ELR (cell line): ENCODE results near the gene GMDS.
A peak's percentile ranks its signal among the peaks of the same experiment; 100 is the strongest.

Experiments used
- DNase-seq: peaks from one replicate; pipeline ENCODE4 v3.0.0-alpha.2; 2015; ENCODE audit warnings: low read depth

Gene GMDS

DNA sequence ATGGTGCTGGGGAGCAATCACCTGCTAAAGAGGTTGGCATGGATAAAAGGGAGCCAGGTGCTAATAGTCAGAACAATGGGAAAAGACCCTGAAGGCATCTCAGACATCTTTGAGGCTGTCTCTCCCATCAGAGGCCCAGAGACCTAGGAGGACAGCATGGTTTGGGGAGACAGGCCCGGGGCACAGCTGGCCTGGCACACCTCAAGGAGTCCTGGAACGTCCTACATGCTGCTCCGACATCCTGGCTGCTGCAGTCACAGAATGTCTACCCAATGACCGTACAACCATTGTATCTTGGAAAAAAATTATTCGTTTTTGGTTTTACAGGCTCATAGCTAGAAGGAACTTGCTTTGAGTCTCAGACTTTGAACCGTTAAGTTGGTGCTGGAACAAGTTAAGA is 4.4 kb downstream of the GMDS start:
- DNase-seq = no peak

DNA sequence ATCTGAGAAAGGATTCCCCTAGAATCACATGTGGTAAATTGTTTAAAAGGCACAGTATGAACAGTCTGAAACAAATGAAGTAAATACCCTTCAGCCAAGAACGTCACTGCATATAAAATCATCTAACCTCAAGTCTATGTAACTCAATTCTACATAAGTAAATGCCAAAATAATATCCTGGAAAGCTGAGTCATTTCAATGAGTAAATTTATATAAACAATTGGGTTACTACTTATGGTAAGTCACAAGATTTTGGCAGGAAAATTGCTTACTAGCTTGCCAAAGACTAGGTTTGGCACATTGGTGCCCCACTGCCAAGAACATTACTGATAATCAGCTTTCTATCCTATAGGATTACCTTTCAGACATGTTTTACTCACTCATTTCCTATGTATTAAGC is 8.4 kb downstream of the GMDS start:
- DNase-seq = peak; percentile 94

DNA sequence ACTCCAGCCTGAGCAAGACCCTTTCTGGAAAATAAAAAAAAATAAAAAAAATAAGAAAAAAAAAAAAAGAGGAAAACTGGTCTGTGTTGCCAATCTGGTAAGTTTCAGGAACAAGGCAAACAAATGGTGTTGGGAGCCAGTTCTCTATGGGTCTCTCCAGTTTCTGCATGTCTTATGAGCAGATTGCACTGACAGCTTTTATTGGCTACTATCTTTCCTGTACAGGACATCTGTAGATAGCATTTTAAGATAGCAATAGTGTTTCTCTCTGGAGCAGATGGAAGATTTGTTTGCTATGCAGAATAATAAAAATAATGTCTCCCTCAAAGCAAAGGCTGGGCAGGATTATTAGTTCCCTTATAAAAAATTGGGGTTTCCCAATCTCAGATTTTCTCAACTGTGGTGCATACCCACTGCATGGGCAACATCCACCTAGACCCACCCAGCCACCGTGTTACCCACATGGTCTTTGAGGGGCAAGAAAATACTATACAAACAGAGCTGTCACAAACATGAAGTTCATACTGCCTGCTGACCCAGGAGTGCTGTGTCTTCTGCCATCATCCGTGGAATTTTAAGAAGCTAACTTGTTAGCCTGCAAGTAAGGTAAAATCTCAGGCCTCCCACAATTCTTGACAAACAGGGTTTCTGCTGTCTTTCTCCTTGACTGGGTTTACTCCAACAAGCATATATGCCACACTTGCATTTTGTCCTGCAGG is 9.5 kb downstream of the GMDS start:
- DNase-seq = no peak

DNA sequence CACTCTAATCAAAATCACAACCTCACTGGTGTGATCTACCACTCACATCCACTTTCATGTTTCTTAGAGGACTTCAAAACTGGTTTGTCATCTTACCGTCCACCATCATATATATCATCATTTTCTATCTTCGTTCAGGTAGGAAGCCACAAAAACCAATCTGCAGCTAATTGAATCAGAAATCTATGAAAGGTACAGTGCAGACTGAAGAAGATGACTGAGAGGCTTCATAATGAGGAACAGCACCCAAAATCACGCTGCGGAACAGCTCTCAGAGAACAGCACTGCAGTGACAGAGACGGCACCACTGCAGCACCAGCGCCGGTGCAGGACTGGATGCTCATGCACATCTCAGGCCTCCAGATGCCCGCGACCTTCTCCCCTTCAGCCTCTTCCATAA is 13.0 kb downstream of the GMDS start:
- DNase-seq = no peak

DNA sequence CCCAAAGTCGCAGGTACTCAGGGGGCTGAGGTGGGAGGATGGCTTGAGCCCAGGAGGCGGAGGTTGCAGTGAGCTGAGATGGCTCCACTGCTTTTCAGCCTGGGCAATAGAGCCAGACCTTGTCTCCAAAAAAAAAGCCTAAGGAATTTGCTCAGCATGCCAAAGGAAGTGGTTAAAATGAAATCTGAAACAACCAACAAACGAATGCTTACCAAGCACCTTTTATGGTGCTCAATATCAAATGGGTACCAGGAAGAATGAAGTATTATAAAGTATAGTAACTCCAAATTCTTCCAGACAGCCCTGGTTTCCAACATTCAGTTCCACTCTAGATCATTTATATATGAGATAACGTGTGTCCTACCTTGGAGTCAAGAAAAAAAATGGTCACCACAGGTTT is 14.0 kb downstream of the GMDS start:
- peak; percentile 25 for DNase-seq

GRCh38 chr6:2230659-2231277 is 14.6 kb downstream of the GMDS start:
- DNase-seq = no peak

GRCh38 chr6:2229742-2230141 is 15.7 kb downstream of the GMDS start:
- DNase-seq = no peak

DNA sequence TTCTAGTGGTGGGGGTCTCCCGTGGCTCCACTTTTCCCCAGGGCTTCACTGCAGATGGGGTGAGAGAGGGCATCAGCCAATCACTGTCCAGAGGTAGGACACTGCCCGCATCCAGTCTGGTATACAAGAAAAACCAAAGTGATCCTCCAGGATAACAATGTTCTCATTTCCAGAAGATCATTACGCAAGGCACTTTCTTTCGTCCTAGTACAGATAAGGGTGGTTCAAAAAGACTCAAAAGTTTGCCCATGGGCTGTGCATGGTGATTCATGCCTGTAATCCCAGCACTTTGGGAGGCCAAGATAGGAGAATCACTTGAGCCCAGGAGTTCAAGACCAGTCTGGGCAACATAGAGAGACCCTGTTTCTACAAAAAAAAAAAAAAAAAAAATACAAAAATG is 16.4 kb downstream of the GMDS start:
- DNase-seq = no peak

- DNase-seq = no peak
Measured at GRCh38 chr6:2228392-2228791, 17.0 kb downstream of the GMDS start.

DNA sequence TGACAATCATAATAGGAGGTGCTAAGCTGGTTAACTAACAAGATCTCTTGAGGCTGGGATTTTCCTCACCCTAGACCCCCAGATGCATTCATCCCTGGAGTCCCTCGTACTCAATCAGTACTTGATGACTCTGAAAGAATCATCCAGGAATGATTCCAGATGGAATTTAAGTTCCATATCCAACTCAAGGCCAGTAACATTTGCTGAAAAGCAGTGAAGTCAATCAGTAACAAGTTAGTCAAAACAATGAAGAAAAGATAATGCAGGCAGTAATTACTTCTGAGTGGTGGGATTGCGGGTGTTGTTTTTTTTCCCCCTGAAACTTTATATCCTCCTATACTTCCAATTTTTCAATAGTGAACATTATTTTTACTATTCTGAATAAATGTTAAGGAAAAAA is 18.6 kb downstream of the GMDS start:
- DNase-seq = no peak

DNA sequence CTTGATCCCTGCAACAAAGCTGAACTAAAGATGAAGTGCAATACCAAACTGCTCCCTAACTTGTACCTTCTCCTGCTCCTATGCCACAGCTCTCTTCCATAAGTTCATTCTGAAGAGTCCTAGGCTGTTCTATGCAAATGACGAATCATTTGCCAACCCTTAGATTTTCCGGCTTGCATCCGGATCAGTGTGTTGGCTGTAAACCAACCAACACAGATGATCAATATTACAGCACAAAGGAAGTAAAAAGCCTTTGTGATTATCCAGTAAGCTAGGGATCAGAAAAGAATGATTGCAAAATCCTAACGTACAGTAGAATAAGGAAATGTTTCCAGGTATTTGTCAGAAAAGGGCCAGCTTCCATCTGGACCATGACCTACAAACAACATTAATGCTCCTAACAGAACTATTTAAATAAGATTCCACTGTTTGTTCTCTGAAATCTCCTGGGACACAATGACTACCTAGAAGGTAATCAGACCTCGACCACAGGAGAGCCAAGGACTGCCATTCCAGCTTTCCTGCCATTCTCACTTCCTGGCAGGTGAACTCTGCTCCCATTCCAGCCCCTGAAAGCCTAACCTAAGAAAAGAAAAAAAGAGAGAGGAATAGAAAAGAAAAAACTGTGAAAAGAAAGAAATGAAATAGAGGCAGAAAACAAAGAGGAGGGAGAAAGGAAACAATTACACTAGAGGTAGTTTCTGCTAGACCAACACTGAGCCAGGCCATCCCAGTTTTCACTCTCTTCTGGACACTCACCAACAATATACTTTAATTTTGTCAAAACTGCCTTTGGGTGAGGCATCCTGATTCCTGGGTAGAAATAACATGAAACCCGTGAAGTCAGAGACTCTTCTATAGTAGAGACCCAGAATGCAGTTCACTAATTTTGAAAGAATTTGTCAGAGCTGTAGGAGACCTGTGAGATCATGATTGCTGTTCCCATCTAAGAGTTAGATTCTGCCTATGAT is 19.7 kb downstream of the GMDS start:
- no peak for DNase-seq

DNA sequence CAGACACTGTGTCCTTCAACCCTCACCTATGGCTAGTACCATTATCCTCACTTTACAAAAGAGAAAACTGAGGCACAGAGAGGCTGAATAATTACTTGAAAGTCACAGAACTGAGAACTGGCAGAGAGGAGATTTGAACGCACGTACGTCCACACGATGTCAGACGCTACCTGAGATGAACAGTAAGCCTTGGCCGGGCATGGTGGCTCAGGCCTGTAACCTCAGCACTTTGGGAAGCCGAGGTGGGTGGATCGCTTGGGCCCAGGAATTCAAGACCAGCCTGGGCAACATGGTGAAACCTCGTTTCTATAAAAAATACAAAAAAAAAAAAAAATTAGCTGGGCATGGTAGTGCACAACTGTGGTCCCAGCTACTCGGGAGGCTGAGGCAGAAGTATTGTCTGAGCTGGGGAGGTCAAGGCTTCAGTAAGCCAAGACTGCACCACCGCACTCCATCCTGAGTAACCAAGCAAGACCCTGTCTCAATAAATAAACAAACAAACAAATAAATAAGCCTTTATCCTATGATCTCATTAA is 20.5 kb downstream of the GMDS start:
- no peak for DNase-seq

DNA sequence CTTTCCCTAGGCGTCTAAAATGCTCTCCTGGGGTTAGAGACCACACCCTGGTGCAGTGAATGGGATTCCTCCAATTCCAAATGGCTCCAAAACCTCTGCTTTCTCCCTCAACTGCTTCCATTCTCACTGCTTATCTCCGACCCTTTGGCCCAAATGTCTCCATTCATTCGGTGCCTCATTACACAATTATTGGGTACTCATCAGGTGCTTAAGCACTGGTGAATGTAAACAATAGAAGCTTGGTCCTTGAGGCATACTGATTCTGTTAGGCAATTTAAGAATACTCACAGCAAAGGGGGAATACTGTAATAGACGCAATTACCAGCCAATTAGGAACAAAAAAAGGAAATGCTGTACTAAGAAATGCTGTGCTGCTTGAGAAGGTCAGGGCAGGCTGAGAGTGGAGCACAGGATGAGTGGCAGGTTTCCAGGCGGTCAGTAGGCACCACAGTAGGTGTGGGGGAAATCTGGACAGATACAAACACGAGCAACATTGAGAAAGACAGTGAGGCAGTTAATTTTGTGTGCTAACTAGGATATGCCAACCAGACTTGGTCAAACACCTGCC is 23.0 kb downstream of the GMDS start:
- DNase-seq = no peak

DNA sequence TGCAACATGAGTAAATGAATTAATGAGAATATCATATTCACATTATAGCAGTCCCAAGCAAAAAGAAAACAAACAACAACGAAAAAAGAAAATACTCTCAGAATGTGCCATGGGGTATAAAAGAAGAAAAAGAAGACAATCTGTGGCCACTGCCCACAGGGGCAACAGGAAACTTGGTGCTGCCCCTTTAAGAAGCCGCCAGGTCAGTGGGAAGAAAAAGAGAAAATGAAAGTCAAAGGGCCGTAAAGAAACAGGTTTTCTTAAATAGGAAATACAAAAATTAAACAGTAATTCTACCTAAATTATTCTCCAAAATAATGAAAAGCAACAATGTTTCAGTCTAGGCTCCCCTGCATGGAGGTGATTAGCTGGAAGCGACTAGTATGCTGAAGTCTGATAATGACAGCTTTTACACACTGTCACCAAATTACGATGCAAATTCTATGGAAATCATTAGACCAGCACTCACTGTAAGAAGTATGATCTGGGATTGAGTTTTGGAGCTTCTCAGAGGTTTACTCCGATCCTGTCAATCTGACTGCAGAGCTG is 23.6 kb downstream of the GMDS start:
- no peak for DNase-seq

DNA sequence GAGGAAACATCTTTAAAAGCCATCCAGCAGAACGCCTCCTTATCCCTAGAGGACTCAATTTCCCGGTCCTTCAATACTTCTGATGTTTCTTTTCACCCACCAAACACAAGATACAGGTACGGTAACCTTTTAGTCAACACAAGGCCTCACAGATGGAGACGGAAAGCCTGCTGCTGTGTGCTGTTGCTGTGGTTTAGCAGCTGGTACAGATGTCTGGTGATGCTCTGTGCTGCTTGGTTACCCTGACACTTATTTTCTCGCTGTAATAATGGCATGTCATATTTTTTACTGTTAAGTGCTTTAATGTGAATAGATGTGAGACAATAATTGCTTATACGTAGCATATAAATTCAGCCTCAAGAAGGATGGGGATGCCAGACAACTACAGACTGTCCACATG is 25.3 kb downstream of the GMDS start:
- no peak for DNase-seq

- DNase-seq = no peak
Measured at GRCh38 chr6:2218866-2219265, 26.5 kb downstream of the GMDS start.

- DNase-seq = no peak
Measured at GRCh38 chr6:2216794-2217383, 28.5 kb downstream of the GMDS start.

DNA sequence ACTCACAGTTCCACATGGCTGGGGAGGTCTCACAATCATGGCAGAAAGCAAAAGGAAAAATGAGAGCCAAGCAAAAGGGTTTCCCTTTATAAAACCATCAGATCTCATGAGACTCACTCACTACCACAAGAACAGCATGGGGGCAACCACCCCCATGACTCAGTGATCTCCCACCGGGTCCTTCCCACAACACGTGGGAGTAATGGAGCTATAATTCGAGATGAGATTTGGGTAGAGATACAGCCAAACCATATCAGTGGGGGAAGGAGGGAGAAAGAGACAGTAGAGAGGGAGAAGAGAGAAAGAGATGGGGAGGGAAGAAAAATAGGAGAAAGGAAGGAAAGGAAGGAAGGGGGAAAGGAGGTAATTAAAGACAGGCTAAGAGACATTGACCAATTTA is 30.1 kb downstream of the GMDS start:
- DNase-seq = no peak

- DNase-seq = no peak
Measured at GRCh38 chr6:2213086-2213485, 32.3 kb downstream of the GMDS start.

DNA sequence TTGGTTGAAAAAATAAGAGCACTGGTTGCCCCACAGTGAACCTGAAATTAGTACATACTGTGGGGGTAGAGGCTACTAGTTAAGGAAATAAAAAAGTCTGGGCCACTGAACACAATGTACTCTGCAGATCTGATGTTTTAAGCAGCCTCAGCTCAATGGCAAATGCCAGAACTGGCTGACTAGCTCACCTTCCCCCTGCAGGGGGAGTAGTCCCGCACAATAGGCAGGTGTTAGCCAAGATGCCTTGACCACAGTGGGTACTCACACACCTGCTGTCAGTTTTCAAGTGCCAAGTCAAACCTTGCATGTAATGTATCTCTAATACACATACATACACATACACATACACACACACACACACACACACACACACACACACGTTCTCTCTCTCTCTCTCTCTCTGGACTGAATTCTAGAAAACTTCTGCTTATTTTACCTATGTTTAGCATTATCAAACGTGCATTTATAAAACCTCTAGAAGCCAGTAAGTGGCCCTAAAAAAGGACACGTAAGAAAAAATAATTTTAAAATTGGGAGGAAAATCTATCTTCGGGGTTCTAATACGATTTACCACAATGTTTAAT is 36.1 kb downstream of the GMDS start:
- DNase-seq = peak; percentile 55

DNA sequence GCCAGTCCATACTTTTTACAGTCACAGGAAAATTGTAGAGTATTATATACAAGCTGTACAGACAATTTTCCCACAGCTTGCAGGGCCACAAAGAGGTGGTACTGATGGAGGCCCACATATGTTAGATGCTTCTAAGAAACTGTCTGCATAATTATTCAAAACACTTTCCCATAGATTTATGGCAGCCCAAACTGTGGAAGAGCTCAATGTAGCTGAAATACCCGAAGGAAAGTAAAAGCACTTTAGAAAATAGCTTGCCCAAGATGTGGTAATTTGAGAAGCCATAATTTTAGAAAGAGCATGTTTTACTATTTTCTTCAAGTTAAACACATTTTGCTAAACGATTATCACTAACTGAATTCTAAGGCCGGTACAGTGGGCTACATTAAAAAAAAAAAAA is 36.9 kb downstream of the GMDS start:
- DNase-seq = no peak
